WTC11 (cell line): Measurements from ENCODE around the gene KCNIP1. TPM values are rescaled to one million over a fixed set of nuclear protein-coding genes. Genes with fewer than 3 reads are reported as not detected.

Experiments used
- ATAC-seq: fragments of 200-7000 bp; cut with Tn5 transposase; 2 replicates; pipeline ENCODE4 v1.10.0; 2021; ENCODE audit warnings: mild to moderate bottlenecking, moderate library complexity
- CTCF ChIA-PET: fragments of 300-600 bp; sonication (Branson Sonifier 250); formaldehyde crosslinking; loops from one replicate; lab custom pipeline; 2021; ENCODE audit warnings: antibody characterized with exemption; lab: Charles Lee
- POLR2A ChIA-PET: fragments of 350-600 bp; sonication (Branson Sonifier 250); formaldehyde crosslinking; loops from one replicate; lab custom pipeline; 2021; ENCODE audit warnings: antibody characterized with exemption; lab: Charles Lee
- DNase-seq: peaks from one replicate; pipeline ENCODE4 v3.0.0; 2021; ENCODE audit warnings: low spot score
- H3K27ac Mint-ChIP-seq: 2 replicates; pipeline ENCODE4 v1.8.0; 2021; ENCODE audit warnings: mixed read lengths
- H3K27me3 Mint-ChIP-seq: 2 replicates; pipeline ENCODE4 v1.8.0; 2021; ENCODE audit warnings: low read depth, mild to moderate bottlenecking, moderate library complexity, mixed read lengths
- H3K36me3 Mint-ChIP-seq: 2 replicates; pipeline ENCODE4 v1.8.0; 2021; ENCODE audit warnings: mixed read lengths
- H3K4me1 Mint-ChIP-seq: 2 replicates; pipeline ENCODE4 v1.8.0; 2022; ENCODE audit warnings: mixed read lengths
- H3K4me3 Mint-ChIP-seq: 2 replicates; pipeline ENCODE4 v1.8.0; 2021; ENCODE audit warnings: mild to moderate bottlenecking, moderate library complexity, mixed read lengths
- H3K9me3 Mint-ChIP-seq: 2 replicates; pipeline ENCODE4 v1.8.0; 2021; ENCODE audit warnings: mixed read lengths
- AFF4 ChIP-seq: sonication (generic); formaldehyde crosslinking; IDR thresholded peaks from 2 replicates; pipeline ENCODE4 v1.8.1; 2023; ENCODE audit warnings: mild to moderate bottlenecking, missing genetic modification reagents, borderline replicate concordance
- ATF3 ChIP-seq: sonication (generic); formaldehyde crosslinking; conservative IDR thresholded peaks from 2 replicates; pipeline ENCODE4 v1.8.1; 2022; ENCODE audit warnings: mild to moderate bottlenecking, missing genetic modification reagents
- E2F4 ChIP-seq: sonication (generic); formaldehyde crosslinking; IDR thresholded peaks from 2 replicates; pipeline ENCODE4 v1.8.1; 2022; ENCODE audit warnings: low read depth, mild to moderate bottlenecking, moderate library complexity, missing genetic modification reagents, borderline replicate concordance
- ETV6 ChIP-seq: sonication (generic); formaldehyde crosslinking; IDR thresholded peaks from 2 replicates; pipeline ENCODE4 v1.8.1; 2022; ENCODE audit warnings: mild to moderate bottlenecking, missing genetic modification reagents
- FOXK1 ChIP-seq: sonication (generic); formaldehyde crosslinking; IDR thresholded peaks from 2 replicates; pipeline ENCODE4 v1.8.0; 2022; ENCODE audit warnings: mild to moderate bottlenecking, moderate library complexity, missing genetic modification reagents
- IRF2 ChIP-seq: sonication (generic); formaldehyde crosslinking; IDR thresholded peaks from 2 replicates; pipeline ENCODE4 v1.8.0; 2022; ENCODE audit warnings: low read depth, missing genetic modification reagents, borderline replicate concordance
- MLX ChIP-seq: sonication (generic); formaldehyde crosslinking; IDR thresholded peaks from 2 replicates; pipeline ENCODE4 v1.8.1; 2023; ENCODE audit warnings: mild to moderate bottlenecking, missing genetic modification reagents, moderate library complexity
- STAT6 ChIP-seq: sonication (generic); formaldehyde crosslinking; conservative IDR thresholded peaks from 2 replicates; pipeline ENCODE4 v1.8.1; 2023; ENCODE audit warnings: mild to moderate bottlenecking, low read depth, missing genetic modification reagents, moderate library complexity
- TP53 ChIP-seq: sonication (generic); formaldehyde crosslinking; IDR thresholded peaks from 2 replicates; pipeline ENCODE4 v1.8.1; 2023; ENCODE audit warnings: mild to moderate bottlenecking, missing genetic modification reagents
- ZMAT4 ChIP-seq: fragments of 250-450 bp; sonication (Bioruptor Pico); IDR thresholded peaks from 2 replicates; pipeline ENCODE4 v1.9.0; 2021; ENCODE audit warnings: mild to moderate bottlenecking
- ZNF263 ChIP-seq: sonication (generic); formaldehyde crosslinking; IDR thresholded peaks from 2 replicates; pipeline ENCODE4 v1.8.1; 2022; ENCODE audit warnings: low read depth, mild to moderate bottlenecking, moderate library complexity, missing genetic modification reagents
- ZNF281 ChIP-seq: sonication (generic); formaldehyde crosslinking; IDR thresholded peaks from 2 replicates; pipeline ENCODE4 v1.8.0; 2023; ENCODE audit warnings: mild to moderate bottlenecking, missing genetic modification reagents
- ZNF425 ChIP-seq: fragments of 250-450 bp; sonication (Bioruptor Pico); conservative IDR thresholded peaks from 2 replicates; pipeline ENCODE4 v1.9.0; 2021; ENCODE audit warnings: mild to moderate bottlenecking
- total RNA-seq: library from RNA; stranded (reverse); gene quantifications from 3 replicates; pipeline ENCODE4 v1.2.3, GENCODE V29; 2021

KCNIP1 gene
- total RNA-seq, 1 experiment from 2014 or later: 0.59 TPM

- TF ChIP-seq ZNF281 (CRISPR knock-in tag): no peak
- TF ChIP-seq ZNF425: no peak
- TF ChIP-seq ZNF263 (CRISPR knock-in tag): no peak
These were observed 19.9 kb upstream of the KCNIP1 start (continued) for GRCh38 chr5:170483701-170484458.

- POLR2A ChIA-PET: no interaction called here
These were observed 19.4 kb upstream of the KCNIP1 start for GRCh38 chr5:170484459-170484831.

More at GRCh38 chr5:170484459-170484831, 19.4 kb upstream of the KCNIP1 start:
- H3K36me3 Mint-ChIP-seq: no peaks in the 10 kb centered on the region
- no peak for DNase-seq
- no peaks in the 10 kb centered on the region for H3K27me3 Mint-ChIP-seq
- peaks cover 7% of the 10 kb centered on the region; the same call in 1 of the 2 replicates for H3K4me1 Mint-ChIP-seq
- no peak for ATAC-seq
- no peak for TF ChIP-seq FOXK1
- no peak for TF ChIP-seq ETV6 (CRISPR knock-in tag)
- no peak for TF ChIP-seq STAT6 (CRISPR knock-in tag)
- TF ChIP-seq E2F4: no peak
- no peak for TF ChIP-seq ATF3 (CRISPR knock-in tag)
- no peak for TF ChIP-seq AFF4 (CRISPR knock-in tag)
- TF ChIP-seq ZMAT4 (CRISPR knock-in tag): no peak
- TF ChIP-seq IRF2 (CRISPR knock-in tag): no peak
- TF ChIP-seq MLX: no peak
- no peak for TF ChIP-seq TP53 (CRISPR knock-in tag)
- CTCF ChIA-PET: interaction anchor here (1.2 to 1.8 kb wide), 2 partner anchors 10 to 148 kb away, joined by 3 to 5 read pairs; no protein-coding TSS in a partner anchor
- no peak overlapping the region for H3K4me3 Mint-ChIP-seq
- H3K9me3 Mint-ChIP-seq: no peaks in the 10 kb centered on the region
- H3K27ac Mint-ChIP-seq: no peak overlapping the region
